Neuronal stem cell (in vitro differentiated cells): ENCODE results near the gene FAM120B.

Experiments used
- DNase-seq: peaks from one replicate; pipeline ENCODE4 v3.0.0-alpha.2; 2013; ENCODE audit warnings: low spot score
- H2AFZ ChIP-seq: one replicate; pipeline ENCODE4 v1.6.1; 2013; ENCODE audit warnings: mild to moderate bottlenecking, low read length, inconsistent platforms
- H2AK5ac ChIP-seq: 2 replicates; pipeline ENCODE4 v1.6.1; 2013; ENCODE audit warnings: low read depth, mild to moderate bottlenecking, inconsistent platforms, low read length, moderate library complexity, mixed read lengths
- H2BK120ac ChIP-seq: 2 replicates; pipeline ENCODE4 v1.6.1; 2013; ENCODE audit warnings: low read depth, mild to moderate bottlenecking, inconsistent platforms, low read length, moderate library complexity, mixed read lengths
- H2BK12ac ChIP-seq: one replicate; pipeline ENCODE4 v1.6.1; 2013; ENCODE audit warnings: low read length, inconsistent platforms
- H2BK15ac ChIP-seq: 2 replicates; pipeline ENCODE4 v1.6.1; 2013; ENCODE audit warnings: mild to moderate bottlenecking, low read length, inconsistent platforms, mixed read lengths
- H2BK5ac ChIP-seq: one replicate; pipeline ENCODE4 v1.6.1; 2013; ENCODE audit warnings: inconsistent platforms, mild to moderate bottlenecking, low read length, moderate library complexity
- H3K14ac ChIP-seq: one replicate; pipeline ENCODE4 v1.6.1; 2013; ENCODE audit warnings: low read length, inconsistent platforms
- H3K18ac ChIP-seq: 2 replicates; pipeline ENCODE4 v1.6.1; 2013; ENCODE audit warnings: low read length, inconsistent platforms
- H3K23ac ChIP-seq: 2 replicates; pipeline ENCODE4 v1.6.1; 2013; ENCODE audit warnings: low read depth, mild to moderate bottlenecking, mixed read lengths, low read length, inconsistent platforms; ENCODE audit not compliant: poor library complexity
- H3K27ac ChIP-seq: replicated peaks from 3 replicates; pipeline ENCODE4 v1.5.1; 2013; ENCODE audit warnings: low read length, inconsistent platforms
- H3K27me3 ChIP-seq, 3 experiments: 2 replicates each; pipeline ENCODE4 v1.6.1; 2013; ENCODE audit warnings: low read length in 3 of 3, mild to moderate bottlenecking in 2 of 3, inconsistent platforms in 1 of 3, low read depth in 1 of 3, mixed read lengths in 1 of 3, moderate library complexity in 1 of 3; ENCODE audit not compliant: control insufficient read depth in 3 of 3, insufficient read depth in 3 of 3
- H3K36me3 ChIP-seq, 2 donors: replicated peaks in 1 of 2; 2 replicates each; pipeline ENCODE4 v1.6.1; 2013; ENCODE audit warnings: low read length in 2 of 2; ENCODE audit not compliant: control insufficient read depth in 2 of 2, insufficient read depth in 2 of 2
- H3K4ac ChIP-seq: 2 replicates; pipeline ENCODE4 v1.6.1; 2013; ENCODE audit warnings: inconsistent platforms, mild to moderate bottlenecking, low read length, moderate library complexity
- H3K4me1 ChIP-seq, 2 donors: 1 replicate in 1 of 2; 2 replicates in 1 of 2; pipeline ENCODE4 v1.6.1; 2013; ENCODE audit warnings: low read length in 2 of 2, low read depth in 1 of 2; ENCODE audit not compliant: control insufficient read depth in 2 of 2, insufficient read depth in 1 of 2
- H3K4me2 ChIP-seq: one replicate; pipeline ENCODE4 v1.6.1; 2013; ENCODE audit warnings: mild to moderate bottlenecking, low read length, inconsistent platforms; ENCODE audit not compliant: insufficient read depth, poor library complexity, severe bottlenecking
- H3K4me3 ChIP-seq, 2 donors: 2 replicates each; pipeline ENCODE4 v1.5.1; 2013; ENCODE audit warnings: low read length in 2 of 2, mild to moderate bottlenecking in 2 of 2, inconsistent platforms in 1 of 2, moderate library complexity in 1 of 2
- H3K79me1 ChIP-seq: one replicate; pipeline ENCODE4 v1.6.1; 2013; ENCODE audit warnings: low read depth, mild to moderate bottlenecking, inconsistent platforms, low read length, moderate library complexity
- H3K9ac ChIP-seq: one replicate; pipeline ENCODE4 v1.6.1; 2013; ENCODE audit warnings: mild to moderate bottlenecking, low read depth, low read length, inconsistent platforms; ENCODE audit not compliant: poor library complexity
- H3K9me3 ChIP-seq, 2 donors: replicated peaks in 1 of 2; 2 replicates each; pipeline versions ENCODE3 to v1.6.1; 2013; ENCODE audit warnings: low read length in 2 of 2, mild to moderate bottlenecking in 2 of 2, inconsistent platforms in 1 of 2, low read depth in 1 of 2, mixed read lengths in 1 of 2, moderate library complexity in 1 of 2; ENCODE audit not compliant: control insufficient read depth in 2 of 2, insufficient read depth in 1 of 2
- H4K8ac ChIP-seq: one replicate; pipeline ENCODE4 v1.6.1; 2013; ENCODE audit warnings: low read depth, mild to moderate bottlenecking, inconsistent platforms, low read length, moderate library complexity
- H4K91ac ChIP-seq: one replicate; pipeline ENCODE4 v1.6.1; 2013; ENCODE audit warnings: low read length, low read depth, mild to moderate bottlenecking, inconsistent platforms; ENCODE audit not compliant: poor library complexity
- WGBS, 2 donors: extraction: QIAGEN DNeasy Blood & Tissue Kit; methylation state at CpG; one replicate each; pipeline ENCODE4 v1.1.7; 2013; ENCODE audit warnings: missing lambda C conversion rate in 2 of 2, mixed read lengths in 1 of 2; ENCODE audit not compliant: insufficient read length in 2 of 2, insufficient replicate concordance in 1 of 2; ENCODE audit errors: extremely low coverage in 2 of 2; 5-methylcytosine and 5-hydroxymethylcytosine counted together

The FAM120B gene

DNA sequence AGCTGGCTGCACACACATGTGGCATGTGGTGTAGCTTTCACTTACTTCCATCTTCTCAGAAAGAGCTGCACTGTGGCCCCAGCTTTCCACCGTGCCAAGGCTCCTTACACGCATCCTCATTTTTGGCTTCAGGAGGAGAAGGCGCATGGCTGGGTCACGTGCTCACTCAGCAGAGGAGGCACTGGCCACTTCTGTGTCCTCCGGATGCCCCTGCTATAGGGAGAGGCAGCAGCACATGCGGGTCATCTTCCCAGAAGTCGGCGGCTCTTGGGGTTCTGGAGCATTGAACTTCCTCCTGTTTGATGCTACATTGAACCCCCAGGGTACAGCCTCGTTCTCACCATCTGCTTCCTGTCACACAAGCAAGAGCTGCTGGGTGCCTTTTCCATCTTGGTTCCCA lies 111.3 kb downstream of the FAM120B start:
- Histone ChIP-seq H2BK5ac (no peak overlapping the region), H2BK15ac (no peak overlapping the region), H3K36me3 (no peaks in the 10 kb centered on the region), H3K4me2 (no peak overlapping the region), H4K8ac (no peak overlapping the region), H3K18ac (peak overlapping the region; percentile 31), H3K79me1 (no peaks in the 10 kb centered on the region), H2AFZ (no peak overlapping the region), H3K14ac (no peak overlapping the region), H4K91ac (no peak overlapping the region), H3K4ac (peak overlapping the region; percentile 6), H2BK120ac (no peak overlapping the region), H3K9ac (no peak overlapping the region), H3K4me3 (no peak overlapping the region), H3K27me3 (peaks cover 0 to 2% (median 0%) of the 10 kb centered on the region in 3 experiments), H2BK12ac (peak overlapping the region; percentile 7), H3K27ac (no peak overlapping the region), H3K23ac (no peak overlapping the region), H2AK5ac (peak overlapping the region; percentile 56), H3K9me3 (peaks cover 3 to 8% of the 10 kb centered on the region in 2 donors), H3K4me1 (peaks cover 0 to 7% of the 10 kb centered on the region in 2 donors)
- no peak for DNase-seq
- WGBS, 2 donors, result no CpG with 5 or more reads among the region's 9 CpGs

DNA sequence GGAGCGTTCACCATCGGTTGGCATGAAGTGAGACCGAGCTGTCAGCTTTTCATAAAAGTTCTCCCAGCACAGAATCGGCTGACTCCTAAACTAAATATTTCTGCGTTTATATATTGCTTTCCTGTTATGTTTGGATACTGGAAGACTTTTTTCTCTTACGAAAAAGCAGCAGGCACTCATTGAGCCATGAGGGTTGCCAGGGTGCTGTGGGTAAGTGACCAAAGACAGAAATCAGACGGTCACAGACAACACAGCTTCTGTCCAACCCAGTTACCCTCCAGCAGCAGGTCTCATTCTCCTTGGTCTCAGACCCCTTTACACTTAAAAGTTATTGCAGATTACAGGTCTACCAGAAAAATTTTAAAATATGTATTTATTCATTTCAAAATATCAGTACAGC lies 113.7 kb downstream of the FAM120B start:
- H3K36me3 ChIP-seq, result no peaks in the 10 kb centered on the region
- H4K8ac ChIP-seq, result no peak overlapping the region
- H2BK5ac ChIP-seq, result no peak overlapping the region
- no peak overlapping the region for H3K23ac ChIP-seq
- DNase-seq, result no peak
- WGBS, 2 donors, result no CpG with 5 or more reads among the region's 7 CpGs
- H2BK12ac ChIP-seq, result no peak overlapping the region
- no peak overlapping the region for H2BK15ac ChIP-seq
- no peaks in the 10 kb centered on the region for H3K79me1 ChIP-seq
- H3K4ac ChIP-seq, result no peak overlapping the region
- no peak overlapping the region for H3K14ac ChIP-seq
- no peak overlapping the region for H3K4me3 ChIP-seq
- H2BK120ac ChIP-seq, result no peak overlapping the region
- no peak overlapping the region for H3K9ac ChIP-seq
- H3K27me3 ChIP-seq, result peaks cover 0 to 6% (median 0%) of the 10 kb centered on the region in 3 experiments
- peaks cover 0 to 4% of the 10 kb centered on the region in 2 donors for H3K9me3 ChIP-seq
- peaks cover 0 to 10% of the 10 kb centered on the region in 2 donors for H3K4me1 ChIP-seq
- no peak overlapping the region for H4K91ac ChIP-seq
- H2AFZ ChIP-seq, result no peak overlapping the region
- H3K4me2 ChIP-seq, result no peak overlapping the region
- no peak overlapping the region for H2AK5ac ChIP-seq
- no peak overlapping the region for H3K27ac ChIP-seq
- H3K18ac ChIP-seq, result no peak overlapping the region

DNA sequence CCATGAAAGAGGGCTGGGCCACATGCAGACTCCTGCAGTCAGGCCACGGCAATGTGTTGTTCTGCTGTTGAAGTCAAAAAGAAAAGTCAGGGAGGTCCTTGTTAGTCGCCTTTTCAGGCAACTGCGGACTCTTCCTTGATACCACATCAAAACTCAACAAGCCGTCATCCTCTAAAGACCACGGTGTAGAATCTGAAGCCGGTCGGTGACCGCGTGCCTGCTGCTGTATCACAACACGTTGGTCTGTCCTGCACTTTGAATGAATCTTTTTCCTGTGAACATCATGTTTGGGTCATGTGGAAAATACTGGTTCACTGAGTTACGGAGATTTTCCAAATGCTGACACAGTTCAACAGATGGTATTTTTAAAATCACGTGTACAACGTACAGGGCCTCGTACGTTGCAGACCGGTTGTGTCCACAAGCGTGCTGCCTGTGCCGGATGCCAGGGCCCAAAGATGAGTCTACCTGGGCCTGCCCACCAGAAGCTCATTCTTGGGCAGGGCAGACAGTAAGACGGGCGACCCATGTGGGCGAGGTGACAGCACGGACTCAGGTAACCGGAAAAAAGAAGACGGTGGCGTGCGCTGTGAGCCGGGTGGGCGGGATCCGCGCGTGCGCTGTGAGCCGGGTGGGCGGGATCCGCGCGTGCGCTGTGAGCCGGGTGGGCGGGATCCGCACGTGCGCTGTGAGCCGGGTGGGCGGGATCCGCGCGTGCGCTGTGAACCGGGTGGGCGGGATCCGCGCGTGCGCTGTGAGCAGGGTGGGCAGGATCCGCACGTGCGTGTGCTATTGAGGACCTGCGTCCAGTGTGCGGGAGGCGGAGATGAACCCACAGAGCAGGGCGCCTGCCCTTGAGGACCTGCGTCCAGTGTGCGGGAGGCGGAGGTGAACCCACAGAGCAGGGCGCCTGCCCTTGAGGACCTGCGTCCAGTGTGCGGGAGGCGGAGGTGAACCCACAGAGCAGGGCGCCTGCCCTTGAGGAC lies 114.5 kb downstream of the FAM120B start:
- no peak overlapping the region for H3K4me2 ChIP-seq
- no peak overlapping the region for H2BK120ac ChIP-seq
- no peak overlapping the region for H3K27ac ChIP-seq
- peaks cover 0 to 4% of the 10 kb centered on the region in 2 donors for H3K9me3 ChIP-seq
- H3K14ac ChIP-seq, result no peak overlapping the region
- no peaks in the 10 kb centered on the region for H3K79me1 ChIP-seq
- no peak overlapping the region for H4K91ac ChIP-seq
- no peak overlapping the region for H3K9ac ChIP-seq
- peaks cover 0 to 6% (median 0%) of the 10 kb centered on the region in 3 experiments for H3K27me3 ChIP-seq
- no peak overlapping the region for H3K4ac ChIP-seq
- H3K4me1 ChIP-seq, result peaks cover 0 to 10% of the 10 kb centered on the region in 2 donors
- peak overlapping the region; percentile 52 for H2BK12ac ChIP-seq
- no peak overlapping the region for H3K23ac ChIP-seq
- peak overlapping the region; percentile 30 for H2BK15ac ChIP-seq
- no peak overlapping the region for H3K18ac ChIP-seq
- H3K36me3 ChIP-seq, result no peaks in the 10 kb centered on the region
- no peak overlapping the region for H2BK5ac ChIP-seq
- H4K8ac ChIP-seq, result no peak overlapping the region
- WGBS, 2 donors, result no CpG with 5 or more reads among the region's 70 CpGs
- no peak overlapping the region for H3K4me3 ChIP-seq
- DNase-seq, result no peak
- H2AK5ac ChIP-seq, result peak overlapping the region; percentile 28
- H2AFZ ChIP-seq, result no peak overlapping the region

- no peaks in the 10 kb centered on the region for H3K79me1 ChIP-seq
- peak overlapping the region in 1 of 2 donors; percentile 55 for H3K4me3 ChIP-seq
- H3K27ac ChIP-seq, result no peak overlapping the region
- no peak overlapping the region for H3K14ac ChIP-seq
- no peak overlapping the region for H3K4ac ChIP-seq
- DNase-seq, result no peak
- no peak overlapping the region for H3K23ac ChIP-seq
- H3K4me1 ChIP-seq, result peaks cover 0 to 18% of the 10 kb centered on the region in 2 donors
- no peak overlapping the region for H2AK5ac ChIP-seq
- no CpG with 5 or more reads among the region's 10 CpGs for WGBS, 2 donors
- H3K36me3 ChIP-seq, result no peaks in the 10 kb centered on the region
- H2BK15ac ChIP-seq, result no peak overlapping the region
- H3K9me3 ChIP-seq, result peaks cover 0 to 4% of the 10 kb centered on the region in 2 donors
- peaks cover 0 to 6% (median 0%) of the 10 kb centered on the region in 3 experiments for H3K27me3 ChIP-seq
- no peak overlapping the region for H3K18ac ChIP-seq
- no peak overlapping the region for H3K4me2 ChIP-seq
- no peak overlapping the region for H4K8ac ChIP-seq
- no peak overlapping the region for H2BK12ac ChIP-seq
- no peak overlapping the region for H2BK120ac ChIP-seq
- H4K91ac ChIP-seq, result no peak overlapping the region
- H2AFZ ChIP-seq, result no peak overlapping the region
- no peak overlapping the region for H3K9ac ChIP-seq
- no peak overlapping the region for H2BK5ac ChIP-seq
These were observed 115.4 kb downstream of the FAM120B start for GRCh38 chr6:170421921-170422320.
